ENCODE results near the gene NEDD4.
"Not testable (repeated sequence)": the region's sequence is repeated elsewhere in the genome, so short reads cannot be mapped to it uniquely, and the experiment has no call there.

The NEDD4 gene

GRCh38 chr15:56003777-56004176 is 10.4 kb upstream of the NEDD4 start:
- FAIRE-seq = not testable (repeated sequence)

- FAIRE-seq = not testable (repeated sequence)
Measured at GRCh38 chr15:56003277-56003676, 9.9 kb upstream of the NEDD4 start.

- no peak for FAIRE-seq
Measured at GRCh38 chr15:56001471-56002078, 8.2 kb upstream of the NEDD4 start.

GRCh38 chr15:55999658-56000057 is 6.2 kb upstream of the NEDD4 start:
- FAIRE-seq = no peak

GRCh38 chr15:55998478-55998877 is 5.1 kb upstream of the NEDD4 start:
- FAIRE-seq = no peak

- FAIRE-seq = no peak
Measured at GRCh38 chr15:55993804-55994560, 570 bp upstream of the NEDD4 start.

GRCh38 chr15:55992769-55993110 is 672 bp downstream of the NEDD4 start:
- no peak for FAIRE-seq

GRCh38 chr15:55991802-55992768 is 1.3 kb downstream of the NEDD4 start:
- FAIRE-seq = no peak

GRCh38 chr15:55990998-55991397 is 2.4 kb downstream of the NEDD4 start:
- no peak for FAIRE-seq

GRCh38 chr15:55990516-55990915 is 2.9 kb downstream of the NEDD4 start:
- FAIRE-seq = no peak

- no peak for FAIRE-seq
Measured at GRCh38 chr15:55989383-55989782, 4.0 kb downstream of the NEDD4 start.

GRCh38 chr15:55981582-55982249 is 11.7 kb downstream of the NEDD4 start:
- FAIRE-seq = no peak

- no peak for FAIRE-seq
Measured at GRCh38 chr15:55980511-55980910, 12.9 kb downstream of the NEDD4 start.

GRCh38 chr15:55977231-55977630 is 16.2 kb downstream of the NEDD4 start:
- no peak for FAIRE-seq

GRCh38 chr15:55970286-55970685 is 23.1 kb downstream of the NEDD4 start:
- FAIRE-seq = no peak

GRCh38 chr15:55969582-55969981 is 23.8 kb downstream of the NEDD4 start:
- no peak for FAIRE-seq

GRCh38 chr15:55968923-55969322 is 24.5 kb downstream of the NEDD4 start:
- FAIRE-seq = no peak

- no peak for FAIRE-seq
Measured at GRCh38 chr15:55965091-55965490, 28.3 kb downstream of the NEDD4 start.

- no peak for FAIRE-seq
Measured at GRCh38 chr15:55960946-55961345, 32.5 kb downstream of the NEDD4 start.

GRCh38 chr15:55959744-55960447 is 33.5 kb downstream of the NEDD4 start:
- FAIRE-seq = no peak

GRCh38 chr15:55958349-55958748 is 35.1 kb downstream of the NEDD4 start:
- no peak for FAIRE-seq

GRCh38 chr15:55954862-55955605 is 38.4 kb downstream of the NEDD4 start:
- no peak for FAIRE-seq

Data from TTC549 (cell line).